NCI-H1105 (cell line): ENCODE data around the gene TXN2.
"Not testable (repeated sequence)": the region's sequence is repeated elsewhere in the genome, so short reads cannot be mapped to it uniquely, and the experiment has no call there.

ENCODE experiments used
- DNase-seq: peaks from one replicate; lab custom pipeline; 2025; lab: John Stamatoyannopoulos, UW

Gene TXN2, protein sequence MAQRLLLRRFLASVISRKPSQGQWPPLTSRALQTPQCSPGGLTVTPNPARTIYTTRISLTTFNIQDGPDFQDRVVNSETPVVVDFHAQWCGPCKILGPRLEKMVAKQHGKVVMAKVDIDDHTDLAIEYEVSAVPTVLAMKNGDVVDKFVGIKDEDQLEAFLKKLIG

DNA sequence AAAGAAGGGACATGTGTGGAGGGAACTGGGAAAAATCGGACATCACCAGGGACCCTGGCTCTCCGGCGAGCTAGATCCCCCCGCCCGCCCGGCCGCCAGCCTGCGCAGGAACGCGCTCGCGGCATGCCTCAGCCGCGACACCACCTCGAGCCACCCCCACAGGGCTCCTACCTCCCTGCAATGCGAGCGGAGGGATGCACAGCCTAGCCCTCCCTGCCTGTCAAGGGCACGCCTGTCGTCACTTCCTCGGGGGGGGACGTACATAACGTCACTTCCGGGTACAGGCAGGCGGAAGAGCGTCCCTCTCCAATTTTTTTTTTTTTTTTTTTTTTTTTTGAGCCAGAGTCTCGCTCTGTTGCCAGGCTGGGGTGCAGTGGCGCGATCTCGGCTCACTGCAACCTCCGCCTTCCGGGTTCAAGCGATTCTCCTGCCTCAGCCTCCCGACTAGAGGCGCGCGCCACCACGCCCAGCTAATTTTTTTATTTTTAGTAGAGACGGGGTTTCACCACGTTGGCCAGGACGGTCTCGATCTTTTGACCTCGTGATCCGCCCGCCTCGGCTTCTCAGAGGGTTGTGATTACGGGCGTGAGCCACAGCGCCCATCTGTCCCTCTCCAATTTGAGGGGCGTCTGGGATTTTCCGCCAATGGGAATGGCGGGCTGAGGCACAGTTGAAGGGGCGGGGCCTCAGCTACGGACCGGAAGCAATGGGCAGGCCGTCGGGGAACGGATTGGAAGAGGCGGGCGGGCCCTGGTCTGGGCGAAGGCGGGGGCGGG lies at the start of gene TXN2:
TSS of gene TXN2 (minus strand) at position 248 of the 776 bp plus-strand sequence. CDS start 803 bp downstream, outside the sequence.
- peak; percentile 88 for DNase-seq

DNA sequence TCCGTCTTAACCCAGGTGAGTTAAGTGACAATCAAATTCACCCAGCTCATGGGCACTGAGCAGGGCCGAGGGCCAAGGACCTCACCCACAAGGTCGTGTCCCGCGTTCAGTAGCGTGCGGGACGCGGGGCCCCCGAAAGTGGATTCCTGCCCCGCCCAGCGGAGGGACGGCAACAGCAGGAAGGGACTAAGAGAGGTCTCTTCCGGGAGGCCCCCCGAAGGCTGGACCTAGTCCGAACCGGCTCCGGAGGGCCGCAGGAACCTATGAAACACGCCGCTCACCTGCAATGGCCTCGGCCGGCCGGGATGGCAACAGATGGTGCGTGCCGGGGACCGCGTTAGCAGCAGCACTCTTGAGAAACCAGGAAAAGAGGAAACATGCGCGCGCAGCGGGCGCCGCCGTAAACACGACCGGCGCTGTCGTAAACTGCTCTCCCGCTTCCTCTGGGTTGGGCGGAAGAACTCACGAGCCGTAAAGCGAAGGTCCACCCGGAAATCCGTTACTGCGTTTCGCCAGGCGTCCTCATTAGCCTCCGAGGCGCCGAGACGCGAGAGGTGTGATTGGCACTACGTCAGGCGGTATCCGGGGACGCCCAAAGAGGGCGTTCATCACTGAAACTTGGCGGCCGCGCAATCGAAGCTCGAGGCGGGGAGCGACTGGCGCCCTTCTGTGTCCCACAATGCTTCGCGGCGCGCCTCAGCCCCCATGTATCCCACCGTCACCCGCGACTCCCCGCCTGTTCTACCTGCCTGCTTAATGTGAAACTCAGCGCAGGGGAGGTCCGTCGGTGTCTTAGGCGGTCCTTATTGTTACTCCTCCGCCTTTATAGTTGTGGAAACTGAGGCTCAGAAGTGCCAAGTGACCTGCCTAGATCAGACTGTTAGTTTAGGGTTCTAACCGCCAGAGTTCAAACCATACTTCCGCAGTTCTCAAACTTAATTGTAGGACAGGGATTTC lies 47.6 kb upstream of the TXN2 start, which contains the start of gene EIF3D:
TSS of gene EIF3D (minus strand) at position 372 of the 957 bp plus-strand sequence. CDS start 3,045 bp downstream, outside the sequence.
- peak; percentile 98 for DNase-seq

DNA sequence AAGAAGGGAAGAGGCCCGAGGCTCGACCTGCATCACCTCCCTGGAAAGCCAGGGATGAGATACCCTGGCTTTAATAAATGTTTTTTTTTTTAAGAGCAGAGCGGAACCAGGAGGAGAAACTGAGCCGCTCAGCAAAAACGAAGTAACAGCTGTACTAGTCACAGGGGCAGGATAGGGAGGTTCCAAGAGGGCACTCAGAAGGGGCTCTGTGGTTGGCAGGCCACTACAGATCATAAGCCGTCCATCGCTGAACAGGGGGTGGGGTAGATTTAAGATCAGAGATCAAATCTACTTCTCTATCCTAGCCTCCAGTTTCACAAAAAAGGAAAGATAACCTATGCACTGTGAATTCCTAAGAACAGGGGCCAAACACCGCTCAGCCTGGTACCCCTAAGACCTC lies 46.9 kb upstream of the TXN2 start:
- no peak for DNase-seq

DNA sequence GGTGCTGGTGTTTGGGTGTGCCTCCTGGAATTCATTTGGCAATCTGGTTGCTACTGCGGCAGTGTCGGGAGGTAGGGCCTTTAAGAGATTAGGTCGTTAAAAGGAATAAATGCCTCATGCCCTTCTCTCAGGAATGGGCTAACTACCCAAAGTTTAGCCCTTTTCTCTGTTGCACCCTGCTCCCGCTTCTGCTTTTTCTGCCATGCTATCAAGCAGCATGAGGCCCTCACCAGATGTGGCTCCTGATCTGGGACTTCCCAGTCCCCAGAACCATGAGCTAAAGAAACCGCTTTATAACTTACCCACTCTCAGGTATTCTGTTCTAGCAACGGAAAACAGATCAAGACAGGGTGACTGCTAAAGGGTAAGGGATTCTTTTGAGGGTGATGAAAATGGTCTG lies 41.2 kb upstream of the TXN2 start:
- DNase-seq = no peak

DNA sequence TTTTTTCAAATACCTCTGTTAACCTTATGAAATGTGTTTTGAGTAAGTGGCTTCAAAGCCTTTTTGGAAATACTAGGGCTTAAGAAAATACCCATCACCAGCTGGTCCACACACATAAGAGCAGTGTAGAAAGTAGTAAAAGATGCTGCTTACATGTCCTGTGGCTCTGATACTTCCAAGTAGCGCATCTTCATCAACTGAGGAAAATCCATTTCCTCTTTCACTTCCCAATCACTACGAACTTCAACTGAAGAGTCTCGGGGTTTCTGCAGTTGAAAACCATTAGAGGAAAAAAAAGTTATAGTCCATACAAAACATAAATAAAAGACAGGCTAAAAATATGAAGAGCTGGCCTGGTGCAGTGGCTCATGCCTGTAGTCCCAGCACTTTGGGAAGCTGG lies 39.0 kb upstream of the TXN2 start:
- no peak for DNase-seq

DNA sequence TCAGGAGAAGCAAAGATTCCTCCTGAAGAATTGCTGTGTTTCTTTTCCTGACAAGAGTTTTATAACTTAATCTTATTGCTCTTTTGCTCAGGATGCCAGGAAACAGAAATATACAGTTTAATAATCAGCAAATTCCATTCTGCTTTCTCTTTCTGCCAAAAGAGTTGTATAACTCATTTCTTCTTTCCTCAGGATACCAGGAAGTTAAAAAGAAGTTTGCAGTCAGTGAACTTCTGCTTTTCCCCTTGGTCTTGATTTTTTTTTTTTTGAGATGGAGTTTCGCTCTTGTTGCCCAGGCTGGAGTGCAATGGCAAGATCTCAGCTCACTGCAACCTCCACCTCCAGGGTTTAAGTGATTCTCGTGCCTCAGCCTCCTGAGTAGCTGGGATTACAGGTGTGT lies 38.5 kb upstream of the TXN2 start:
- not testable (repeated sequence) for DNase-seq

DNA sequence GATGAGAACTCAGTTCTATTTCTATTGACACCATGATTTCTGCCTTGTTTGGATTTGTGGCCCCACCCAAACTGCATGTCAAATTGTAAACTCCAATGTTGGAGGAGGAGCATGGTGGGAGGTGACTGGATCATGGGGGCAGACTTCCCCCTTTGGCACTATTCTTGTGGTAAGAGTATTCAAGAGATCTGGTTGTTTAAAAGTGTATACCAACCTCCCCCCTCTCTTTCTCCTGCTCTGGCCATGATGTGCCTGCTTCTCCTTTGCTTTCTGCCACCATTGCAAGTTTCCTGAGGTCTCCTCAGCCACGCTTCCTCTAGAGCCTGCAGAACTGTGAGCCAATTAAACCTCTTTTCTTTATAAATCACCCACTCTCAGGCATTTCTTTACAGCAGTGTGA lies 33.3 kb upstream of the TXN2 start:
- DNase-seq = no peak

DNA sequence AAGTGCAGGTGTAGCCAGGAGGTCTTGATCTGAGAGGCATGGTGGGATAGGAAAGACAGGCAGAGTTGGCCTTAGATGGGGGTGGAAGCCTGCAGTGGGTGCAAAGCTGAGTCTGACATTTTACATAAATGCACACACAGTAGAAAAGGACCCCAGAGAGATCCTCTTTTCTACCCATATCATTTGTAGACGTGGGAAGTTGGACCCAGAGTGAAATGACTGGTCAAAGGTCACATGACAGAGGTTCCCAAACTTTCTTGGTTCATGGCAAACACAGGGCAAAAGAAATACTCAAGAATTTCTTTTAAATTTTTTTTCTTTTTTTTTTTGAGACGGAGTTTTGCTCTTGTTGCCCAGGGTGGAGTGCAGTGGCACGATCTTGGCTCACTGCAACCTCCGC lies 31.6 kb upstream of the TXN2 start:
- no peak for DNase-seq

DNA sequence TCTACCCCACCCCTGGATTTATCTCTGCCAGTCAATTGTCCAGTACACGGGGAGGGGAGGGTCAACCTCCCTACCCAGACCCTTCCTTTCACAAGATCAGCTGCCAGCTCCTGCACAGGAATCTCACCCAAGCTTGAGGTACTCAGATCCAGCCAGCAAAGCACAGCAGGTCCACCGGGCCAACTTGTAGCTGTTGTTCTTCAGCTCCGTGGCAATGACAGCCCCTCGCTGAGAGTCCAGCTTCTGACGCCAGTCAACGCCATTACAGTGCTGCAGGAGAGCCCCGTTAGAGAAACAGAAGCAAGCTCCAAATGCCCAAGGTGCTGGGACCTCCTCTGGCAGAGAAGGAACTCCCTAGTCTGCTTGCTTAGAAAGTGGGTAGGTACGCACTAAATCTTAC lies 30.9 kb upstream of the TXN2 start:
- no peak for DNase-seq

DNA sequence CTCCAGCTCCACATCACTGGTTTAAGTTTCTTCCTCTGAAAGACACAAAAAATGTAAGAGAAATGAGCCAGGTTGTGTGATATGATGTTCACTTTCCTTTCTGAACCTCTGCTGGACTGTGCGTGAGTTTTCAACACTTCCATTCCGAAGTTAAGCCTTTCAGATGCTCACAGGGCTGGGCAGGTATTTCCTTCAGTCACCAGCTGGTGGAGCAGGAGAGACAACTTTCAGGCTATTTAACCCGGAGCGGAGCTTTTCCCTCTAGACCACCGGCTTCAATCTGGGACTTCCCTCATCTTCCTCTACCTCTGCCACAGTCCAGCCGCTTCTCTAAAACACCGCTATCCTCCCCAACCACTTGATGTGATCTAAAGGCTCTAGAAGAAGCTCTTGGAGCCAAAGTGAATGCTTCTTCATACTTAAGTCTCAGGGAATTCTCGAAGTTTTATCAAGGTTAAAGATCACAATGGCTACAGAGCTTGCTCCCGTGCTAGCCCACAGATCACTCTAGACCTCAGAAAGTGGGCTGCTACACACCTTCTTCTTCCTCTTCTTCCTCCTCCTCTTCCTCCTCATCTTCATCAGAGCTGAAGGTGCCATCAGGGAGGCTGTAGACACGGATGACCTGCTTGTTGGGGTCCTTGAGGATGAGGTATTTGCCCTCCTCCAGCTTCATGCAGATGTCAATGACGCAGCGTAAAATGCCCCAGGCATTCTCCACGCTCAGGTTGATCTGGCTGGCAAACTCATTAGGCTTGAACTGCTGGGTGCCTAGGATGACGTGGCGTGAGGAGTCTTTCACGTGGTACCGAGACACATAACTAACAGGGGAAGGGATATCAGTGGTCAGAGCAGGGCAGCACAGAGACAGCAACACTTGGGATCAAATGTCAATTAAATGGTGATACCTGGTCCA lies 29.8 kb upstream of the TXN2 start:
- peak; percentile 24 for DNase-seq

DNA sequence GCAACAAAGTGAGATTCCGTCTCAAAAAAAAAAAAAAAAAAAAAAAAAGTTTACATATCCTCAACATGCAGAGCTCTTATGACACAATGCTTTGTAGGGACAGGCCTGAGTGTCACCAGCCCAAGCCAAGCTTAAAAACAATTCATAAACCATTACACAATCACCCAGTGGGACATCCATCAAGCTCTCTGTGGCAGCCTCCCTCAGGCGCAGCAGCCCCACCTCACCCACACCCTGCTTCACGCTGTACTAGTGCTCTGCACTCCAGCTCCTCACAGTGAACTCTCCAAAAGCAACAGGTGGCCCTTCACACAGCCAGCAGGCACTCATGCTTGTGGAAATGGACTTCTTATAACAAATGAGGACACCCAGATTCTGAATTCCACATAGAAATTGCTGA lies 28.9 kb upstream of the TXN2 start:
- DNase-seq = no peak

DNA sequence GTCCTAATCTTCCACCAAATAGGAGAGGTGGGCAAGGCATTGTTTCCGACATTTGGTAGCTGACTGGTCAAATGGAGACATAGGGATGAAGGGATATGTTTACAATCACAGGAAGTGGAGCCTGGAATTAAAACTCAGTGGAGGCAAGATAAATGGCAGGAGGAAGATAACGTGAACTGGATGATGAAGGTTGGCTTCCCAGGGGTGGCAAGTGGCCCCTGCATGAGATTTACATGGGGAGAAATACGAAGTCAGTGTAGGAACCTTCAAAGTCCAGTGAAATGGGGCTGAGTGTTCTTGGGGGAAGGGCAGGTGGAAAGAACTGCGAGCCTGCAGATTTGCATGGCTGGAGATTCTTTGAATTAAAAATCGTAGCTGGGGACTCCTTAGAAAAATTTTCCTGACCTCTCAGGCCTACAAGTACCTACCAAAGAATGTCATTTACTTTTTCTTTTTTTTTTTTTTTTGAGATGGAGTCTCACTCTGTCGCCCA lies 26.1 kb upstream of the TXN2 start:
- DNase-seq = no peak

DNA sequence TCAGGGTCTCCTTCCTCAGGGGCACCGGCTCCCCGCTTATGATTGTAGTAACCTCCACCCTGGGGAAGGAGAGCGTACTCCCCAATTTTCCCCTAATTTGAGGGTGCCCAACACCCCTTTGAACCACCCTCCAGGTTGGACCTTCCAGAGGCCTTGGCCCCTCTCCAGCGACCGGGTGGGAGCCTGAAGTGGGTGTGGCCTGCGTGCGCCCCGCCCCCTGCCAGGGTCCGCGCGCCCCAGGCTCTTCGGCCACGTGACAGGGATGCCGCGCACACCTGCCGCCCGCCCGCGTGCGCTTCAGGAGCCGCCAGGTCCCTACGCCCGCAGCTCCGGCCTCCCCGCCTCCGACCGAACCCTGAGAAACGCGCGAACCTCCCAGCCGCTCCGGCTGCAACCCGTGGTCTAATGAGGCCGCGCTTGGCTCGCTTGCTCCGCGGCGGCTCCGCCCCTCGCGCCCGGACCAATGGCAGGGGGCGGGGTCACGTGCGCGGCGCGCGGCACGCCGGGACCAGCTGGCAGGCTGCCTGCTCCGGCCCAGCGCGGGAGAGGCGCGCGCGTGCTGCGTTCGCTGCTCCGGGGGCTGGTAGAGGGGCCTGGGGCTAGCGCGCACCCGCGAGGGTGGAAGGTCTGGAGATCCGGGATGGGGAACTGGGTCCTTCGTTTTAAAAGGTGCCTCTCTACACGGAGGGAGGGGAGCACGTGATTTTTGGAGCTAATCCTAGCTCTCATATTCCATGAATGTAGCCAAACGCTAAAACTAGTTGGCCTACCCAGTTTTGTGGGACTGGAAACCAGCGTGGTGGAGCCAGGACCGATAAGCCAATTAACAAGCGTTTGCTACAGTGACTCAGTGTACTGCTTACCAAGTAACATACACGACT lies 25.4 kb upstream of the TXN2 start, which contains the start of gene FOXRED2:
TSS of gene FOXRED2 (minus strand) at position 404 of the 881 bp plus-strand sequence. CDS start 618 bp downstream, outside the sequence.
- peak; percentile 93 for DNase-seq

DNA sequence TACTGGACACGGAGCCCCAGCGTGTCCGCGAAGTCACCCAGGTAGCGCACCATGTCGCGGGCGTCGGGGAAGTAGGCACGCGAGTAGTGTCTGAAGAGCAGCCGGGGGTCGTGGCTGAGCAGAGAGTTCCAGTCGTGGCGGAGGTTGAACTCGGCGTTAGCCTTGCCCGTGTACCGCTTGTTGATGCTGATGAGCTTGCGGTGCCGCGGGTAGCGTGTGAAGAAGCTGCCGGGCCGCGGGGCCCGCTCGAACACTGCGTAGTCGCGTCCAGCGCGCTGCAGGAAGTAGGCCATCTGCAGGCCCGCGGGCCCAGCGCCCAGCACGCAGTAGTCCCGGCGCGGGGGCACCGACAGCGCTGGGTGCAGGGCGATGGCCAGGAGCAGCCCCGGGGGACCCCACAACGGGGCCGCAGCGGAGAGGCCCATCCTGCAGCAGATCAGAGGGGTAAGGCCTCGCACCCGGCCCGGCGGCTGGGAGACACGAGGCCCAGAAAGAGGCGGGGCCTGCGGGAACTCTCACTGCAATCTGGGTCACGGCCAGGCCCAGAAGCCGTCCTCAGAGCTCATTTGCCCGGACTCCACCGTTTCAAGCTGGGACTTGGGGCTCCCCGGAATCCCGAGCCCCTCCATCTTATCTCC lies 24.7 kb upstream of the TXN2 start:
- no peak for DNase-seq

DNA sequence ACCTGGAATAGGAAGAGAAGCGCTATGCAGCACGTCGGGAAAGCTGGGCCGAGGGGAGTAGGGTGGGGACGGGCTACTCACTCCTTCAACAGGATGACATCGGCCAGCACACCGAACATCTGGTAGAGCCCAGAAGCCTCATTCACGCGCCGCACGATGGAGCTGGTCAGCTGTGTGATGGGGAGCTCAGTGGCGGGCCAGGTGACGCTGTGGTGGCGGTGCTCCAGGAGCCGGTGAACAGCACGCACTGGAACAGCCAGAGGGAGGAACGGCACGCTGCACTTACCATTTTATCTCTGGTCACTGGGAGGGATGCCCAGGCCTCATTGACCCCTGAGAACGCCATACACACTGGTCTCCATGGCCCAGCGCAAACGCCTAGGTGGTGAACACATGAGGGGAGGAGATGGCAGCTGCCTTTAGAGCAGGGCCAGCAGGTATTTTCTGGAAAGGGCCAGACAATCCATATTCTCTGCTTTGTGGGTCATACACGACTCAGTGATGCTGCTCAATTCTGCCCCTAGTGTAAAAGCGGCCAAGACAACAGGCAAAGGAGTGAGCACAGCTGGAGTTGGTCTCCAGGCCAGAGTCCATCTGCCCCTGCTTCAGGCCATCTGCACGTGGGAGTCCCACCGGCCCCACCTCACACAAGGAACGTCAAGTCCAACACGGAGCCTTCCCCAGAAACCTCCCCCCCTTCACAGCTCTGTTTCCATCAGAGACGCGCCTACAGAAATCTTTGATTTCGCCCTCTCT lies 16.6 kb upstream of the TXN2 start:
- DNase-seq = no peak

DNA sequence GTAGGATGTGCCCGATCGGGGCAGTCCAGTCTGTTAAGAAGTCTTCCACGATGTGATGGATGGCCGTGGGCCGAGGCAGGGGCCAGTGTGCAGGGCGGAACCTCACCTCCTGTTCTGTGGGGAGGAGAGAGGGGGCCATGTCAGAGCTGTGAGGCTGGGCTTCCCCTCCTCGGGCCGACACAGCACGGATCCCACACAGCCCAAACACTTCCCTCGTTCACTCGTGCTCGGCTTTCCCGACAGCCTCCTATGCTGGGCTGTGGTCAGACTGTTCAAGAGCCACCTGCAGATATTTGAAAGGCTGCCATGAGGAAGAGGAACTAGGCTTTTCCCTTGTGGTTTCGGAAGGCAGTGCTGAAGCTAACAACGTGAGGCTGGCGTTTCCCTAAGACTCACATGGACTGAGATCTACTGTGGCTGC lies 12.3 kb upstream of the TXN2 start:
- DNase-seq = no peak

DNA sequence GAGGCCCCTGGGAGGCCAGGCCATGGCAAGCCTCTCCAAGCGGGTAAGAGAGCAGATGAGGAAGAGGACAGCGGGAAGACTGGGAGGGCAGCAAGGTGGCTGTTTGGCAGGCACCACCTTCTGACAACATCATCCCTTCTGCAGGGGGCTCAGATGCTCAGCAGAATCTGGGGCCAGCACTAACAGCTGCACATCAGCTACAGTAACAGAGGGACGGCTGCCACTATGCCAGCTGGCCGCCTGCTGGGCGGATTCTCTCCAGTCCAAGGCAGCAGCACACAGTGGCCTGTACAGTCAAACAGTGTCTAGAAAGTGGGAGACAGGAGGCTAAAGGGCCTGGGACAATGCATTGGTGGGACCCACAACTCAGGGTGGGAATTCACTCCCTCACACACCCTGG lies 10.7 kb upstream of the TXN2 start:
- DNase-seq = no peak

DNA sequence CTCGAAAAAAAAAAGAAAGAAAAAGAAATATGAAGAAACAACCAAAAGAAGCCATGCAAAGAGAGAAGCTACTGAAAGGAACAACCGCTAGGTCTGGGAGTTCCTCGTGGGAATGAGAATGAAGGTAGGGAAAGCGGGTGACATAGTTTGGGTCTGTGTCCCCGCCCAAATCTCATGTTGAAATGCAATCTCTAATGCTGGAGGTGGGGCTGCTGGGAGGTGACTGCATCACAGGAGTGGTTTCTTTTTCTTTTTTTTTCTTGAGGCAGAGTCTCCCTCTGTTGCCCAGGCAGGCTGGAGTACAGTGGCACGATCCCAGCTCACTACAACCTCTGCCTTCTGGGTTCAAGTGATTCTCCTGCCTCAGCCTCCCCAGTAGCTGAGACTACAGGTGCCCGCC lies 9.7 kb upstream of the TXN2 start:
- DNase-seq = no peak
